Bronchial smooth muscle cell (primary cell): ENCODE measurements around the gene MFSD12. TPM values are rescaled to one million over a fixed set of nuclear protein-coding genes. Genes with fewer than 3 reads are reported as not detected.

Experiments
- total RNA-seq: library from RNA; depleted of rRNA; stranded (reverse); fragments of >200 nt; gene quantifications from 2 replicates; pipeline ENCODE4 v1.2.1, GENCODE V29; 2014

Gene MFSD12
- total RNA-seq: 57.7 and 87.0 TPM in 2 replicates

DNA sequence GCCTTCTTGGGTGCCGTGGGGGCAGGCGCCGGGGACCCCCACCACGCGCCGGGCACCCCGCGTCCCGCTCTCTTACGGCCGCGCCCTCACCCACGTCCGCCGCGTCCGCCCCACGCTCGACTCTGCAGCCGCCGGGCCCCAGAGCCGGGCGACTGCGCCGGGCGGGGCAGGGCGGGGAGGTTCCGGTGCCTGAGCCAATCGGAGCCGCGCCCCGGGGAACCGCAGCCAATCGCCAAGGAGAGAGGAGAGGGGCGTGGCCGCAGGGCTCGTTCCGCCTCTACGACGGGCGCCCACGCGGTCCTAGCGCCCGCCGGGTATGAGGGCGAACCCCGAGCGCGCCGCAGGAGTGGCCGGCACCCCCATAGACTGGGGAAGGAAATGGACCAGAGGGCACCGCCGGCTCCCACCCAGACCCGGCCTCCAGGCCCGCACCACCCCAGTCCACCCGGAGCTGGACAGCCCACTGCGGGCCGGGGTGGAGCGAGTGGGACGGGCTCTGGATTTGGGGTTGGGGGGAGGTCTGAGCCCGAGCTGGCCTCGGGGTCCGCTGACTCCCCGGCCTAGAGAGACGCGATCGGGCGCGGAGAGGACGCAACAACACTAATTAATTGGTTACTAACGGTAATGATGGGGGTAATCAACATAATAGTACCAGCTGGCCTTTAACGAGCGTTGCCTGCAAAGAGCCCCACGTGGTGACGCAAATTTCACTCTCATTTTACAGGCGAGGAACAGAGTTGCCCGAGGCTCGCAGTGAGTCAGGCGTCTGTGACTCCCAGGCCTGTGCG is at the start of gene MFSD12:
Gene MFSD12 (minus strand): TSS at position 126 of the 788 bp plus-strand sequence. CDS start 183 bp downstream, outside the sequence.

DNA sequence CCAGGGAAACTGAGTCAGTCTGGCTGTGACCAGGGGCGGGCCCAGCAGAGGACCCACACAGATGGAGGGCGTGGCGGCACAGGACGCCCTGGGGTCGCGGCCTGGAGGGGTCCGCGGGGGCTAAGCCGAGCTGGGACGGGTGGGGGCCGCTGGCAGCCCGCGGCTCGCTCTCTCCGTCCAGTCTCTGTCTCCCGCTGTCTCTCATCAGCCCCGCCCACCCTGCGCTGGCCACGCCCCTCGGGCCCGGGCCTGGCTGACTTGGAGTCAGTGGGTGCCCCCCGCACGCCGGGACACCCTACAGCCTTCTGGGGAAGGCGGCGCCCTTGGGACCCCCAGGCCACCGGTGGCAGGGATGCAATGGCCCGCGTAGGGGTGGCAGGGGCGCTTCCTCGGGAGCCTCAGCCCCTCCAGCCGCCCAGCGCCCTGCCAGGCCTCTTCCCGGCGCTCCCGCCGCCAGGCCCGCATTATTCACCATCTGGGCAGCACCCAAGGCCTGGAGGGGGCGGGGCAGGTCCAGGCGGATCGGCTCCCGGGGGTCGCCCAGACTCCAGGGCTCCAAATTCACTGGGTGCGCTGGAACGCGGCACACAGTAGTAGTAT is 49.4 kb upstream of the MFSD12 start, which contains the start of gene TBXA2R:
Gene TBXA2R (minus strand): TSS at position 186 of the 600 bp plus-strand sequence. CDS start 6,241 bp downstream, outside the sequence.

DNA sequence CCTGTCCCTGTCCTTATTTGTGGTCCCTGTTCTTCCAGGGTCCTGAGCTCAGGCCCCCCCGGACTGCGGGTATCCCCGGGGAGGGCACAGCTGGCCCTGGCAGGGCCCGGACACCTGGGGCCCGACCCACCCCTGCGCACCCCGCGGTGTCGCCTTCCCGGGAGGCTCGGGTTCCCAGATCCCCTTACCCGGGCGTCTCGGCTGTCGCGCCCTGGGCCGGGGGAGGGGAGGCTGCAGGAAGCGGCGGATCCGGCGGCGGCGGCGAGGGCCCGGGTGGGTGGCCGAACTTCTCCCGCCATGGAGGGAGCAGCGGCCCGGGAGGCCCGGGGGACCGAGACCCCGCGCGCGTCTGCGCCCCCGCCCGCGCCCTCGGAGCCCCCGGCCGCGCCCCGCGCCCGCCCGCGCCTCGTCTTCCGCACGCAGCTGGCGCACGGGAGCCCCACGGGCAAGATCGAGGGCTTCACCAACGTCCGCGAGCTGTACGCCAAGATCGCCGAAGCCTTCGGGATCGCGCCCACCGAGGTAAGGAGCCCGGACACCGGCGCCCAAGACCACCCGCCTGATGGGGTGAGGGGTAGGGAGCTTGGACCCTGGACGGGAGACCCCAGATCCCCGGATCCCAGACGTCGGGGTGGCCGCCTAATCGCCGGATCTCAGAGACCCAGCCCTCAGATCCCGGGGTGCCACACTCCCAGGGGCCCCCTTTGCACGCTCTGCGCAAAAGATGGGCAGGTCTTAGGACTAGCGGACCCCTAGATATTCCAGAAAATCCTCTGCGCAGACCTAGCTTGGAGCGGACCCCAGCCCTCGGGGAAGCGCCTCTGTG is 28.1 kb upstream of the MFSD12 start, which contains the start of gene GIPC3:
Gene GIPC3 (plus strand): TSS at position 178 of the 826 bp plus-strand sequence. CDS start 120 bp downstream, at position 298.

DNA sequence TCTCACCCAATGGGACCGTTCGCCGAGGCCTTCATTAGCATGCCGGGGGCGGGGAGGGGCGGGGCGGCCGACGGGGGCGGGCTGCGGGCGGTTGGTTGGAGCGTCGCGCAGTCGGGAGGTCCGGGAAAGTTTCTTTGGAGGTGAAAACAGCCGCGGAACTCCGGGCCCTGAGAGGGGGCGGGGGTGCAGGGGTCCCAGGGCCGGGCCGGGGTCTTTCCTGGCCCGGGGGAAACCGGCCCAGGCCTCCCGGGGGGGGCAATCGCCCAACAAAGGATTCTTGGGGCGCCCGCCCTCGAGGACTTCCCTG is 15.4 kb upstream of the MFSD12 start, which contains the start of gene HMG20B:
Gene HMG20B (plus strand): TSS at position 90 of the 307 bp plus-strand sequence. CDS start 366 bp downstream, outside the sequence.

DNA sequence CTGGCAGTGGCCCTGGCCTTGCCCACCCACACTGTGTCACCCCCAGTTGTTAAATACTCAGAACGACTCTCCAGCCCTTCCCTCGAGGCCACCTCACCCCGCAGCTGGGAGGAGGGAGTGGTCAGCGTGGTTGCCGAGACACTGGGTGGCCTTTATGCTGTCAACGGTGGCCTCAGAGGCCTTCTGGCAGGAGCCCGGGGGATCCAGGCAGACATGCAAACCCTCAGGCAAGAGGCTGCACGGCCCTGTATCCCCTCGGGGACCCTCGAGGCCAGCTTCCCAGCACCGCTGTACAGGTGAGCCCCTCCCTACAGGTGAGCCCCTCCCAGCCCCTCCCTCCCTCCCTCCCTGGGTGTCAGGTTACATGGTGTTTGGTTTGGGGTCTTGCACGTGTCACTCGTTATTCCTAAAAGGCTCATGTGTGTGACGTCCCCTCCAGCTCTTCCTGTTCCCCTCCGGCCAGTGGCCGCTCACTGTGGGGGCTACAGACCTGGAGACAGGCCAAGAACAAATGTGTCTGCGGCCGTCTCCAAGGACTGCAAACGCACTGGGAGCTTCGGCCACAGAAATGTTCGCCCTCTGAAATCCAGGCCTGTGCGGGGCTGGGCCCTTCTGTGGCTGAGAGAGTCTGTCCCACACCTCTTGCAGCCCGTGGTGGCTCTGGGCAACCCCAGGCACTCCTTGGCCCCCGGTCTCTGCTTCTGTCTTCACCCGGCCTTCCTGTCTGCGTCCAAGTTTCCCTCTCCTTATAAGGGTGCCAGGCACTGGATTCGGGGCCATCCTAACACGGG is 18.2 kb downstream of the MFSD12 start, which contains the start of gene TEKTIP1:
Gene TEKTIP1 (plus strand): TSS at position 210 of the 791 bp plus-strand sequence. CDS start 4 bp downstream, at position 214.

DNA sequence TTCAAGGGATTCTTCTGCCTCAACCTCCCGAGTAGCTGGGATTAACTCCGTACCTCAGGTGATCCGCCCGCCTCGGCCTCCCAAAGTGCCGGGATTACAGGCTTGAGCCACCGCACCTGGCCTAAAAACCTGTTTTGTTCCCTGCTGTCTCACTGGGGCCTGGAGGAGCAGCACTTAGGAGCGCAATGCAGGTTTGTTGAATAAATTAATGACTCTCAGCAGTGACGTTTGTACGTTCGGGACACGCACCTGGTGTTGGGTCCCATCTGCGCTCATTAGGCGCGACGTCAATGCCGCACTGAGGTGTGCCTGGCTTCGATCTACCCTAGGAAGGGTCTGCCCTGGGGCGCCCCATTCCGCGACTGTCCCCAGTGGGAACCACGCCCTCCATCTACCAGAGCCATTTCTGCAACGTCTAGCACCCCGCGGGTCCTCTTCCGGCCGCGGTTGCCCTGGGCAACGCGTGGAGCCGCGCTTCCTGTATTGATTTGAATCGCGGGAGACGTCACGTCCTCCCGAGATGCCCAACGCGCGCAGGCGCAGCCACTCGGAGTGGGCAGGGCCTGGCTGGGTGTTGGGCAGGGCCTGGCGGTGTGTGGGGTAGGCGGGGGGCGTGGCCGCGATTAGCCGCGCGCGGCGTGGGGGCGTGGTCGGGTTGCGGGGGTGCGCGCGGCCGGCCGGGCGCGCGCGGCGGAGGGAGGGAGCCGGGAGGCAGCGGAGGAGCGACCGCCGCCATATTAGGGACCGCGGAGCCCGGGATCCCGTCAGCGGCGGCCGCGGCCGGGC is 51.6 kb downstream of the MFSD12 start, which contains the start of gene FZR1:
Gene FZR1 (plus strand): TSS at position 714 of the 786 bp plus-strand sequence. CDS start 16,679 bp downstream, outside the sequence.

DNA sequence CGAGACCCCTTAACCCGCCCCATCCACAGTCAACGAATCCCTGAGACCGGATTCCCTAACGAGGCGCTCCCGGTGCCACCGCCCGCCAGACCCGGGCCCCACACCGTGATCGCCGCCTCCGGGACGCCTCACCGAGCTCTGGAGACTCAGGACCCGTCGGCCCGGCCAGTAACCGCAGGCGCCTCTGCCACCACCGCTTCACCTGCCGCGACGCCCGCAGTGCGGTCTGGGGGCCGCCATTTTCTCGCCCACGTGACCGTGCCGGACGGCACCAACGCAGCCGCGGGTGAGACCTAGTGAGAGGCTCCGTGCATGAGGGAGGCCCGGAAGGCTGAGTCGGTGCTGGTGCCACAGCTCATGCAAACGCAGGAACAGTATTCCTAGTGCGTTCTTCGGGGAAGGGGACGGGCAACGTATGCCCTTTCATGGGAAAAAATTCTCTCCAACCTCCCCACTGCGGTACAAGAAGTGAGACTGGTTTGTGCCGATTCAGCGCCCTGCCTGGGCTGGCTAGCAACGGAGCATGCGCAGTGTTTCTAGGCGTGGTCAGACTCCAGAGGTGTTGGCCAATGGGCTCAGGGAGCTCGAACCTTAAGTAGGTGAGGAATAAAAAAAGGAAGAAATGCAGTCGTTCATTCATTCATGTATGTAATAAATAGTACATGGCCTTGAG is 56.8 kb downstream of the MFSD12 start, which contains the start of gene DOHH:
Gene DOHH (minus strand): TSS at position 246 of the 673 bp plus-strand sequence. CDS start 3,860 bp downstream, outside the sequence.

Other genes with a start within 250 kb of the MFSD12 start
- 40.7 and 70.5 TPM in 2 replicates for gene NFIC, start 191.0 kb downstream of the MFSD12 start, total RNA-seq
- gene SMIM24, start 77.1 kb downstream of the MFSD12 start, total RNA-seq: not detected in 2 replicates
- gene SMIM44, start 74.1 kb downstream of the MFSD12 start, total RNA-seq: not detected in 2 replicates
- 7.7 and 7.9 TPM in 2 replicates for gene DOHH, start 56.9 kb downstream of the MFSD12 start, total RNA-seq
- gene FZR1, start 51.3 kb downstream of the MFSD12 start, total RNA-seq: 34.8 and 41.0 TPM in 2 replicates
- not detected in 2 replicates for gene TEKTIP1, start 18.4 kb downstream of the MFSD12 start, total RNA-seq
- gene HMG20B, start 15.4 kb upstream of the MFSD12 start, total RNA-seq: 67.4 and 88.1 TPM in 2 replicates
- gene GIPC3, start 27.9 kb upstream of the MFSD12 start, total RNA-seq: 0.09 TPM in 1 of 2 replicates, not detected in the other
- 1.1 and 1.5 TPM in 2 replicates for gene TBXA2R, start 49.3 kb upstream of the MFSD12 start, total RNA-seq
- 23.8 and 30.3 TPM in 2 replicates for gene CACTIN, start 69.2 kb upstream of the MFSD12 start, total RNA-seq
- gene PIP5K1C, start 142.9 kb upstream of the MFSD12 start, total RNA-seq: 20.3 and 33.6 TPM in 2 replicates
- gene TJP3, start 150.8 kb upstream of the MFSD12 start, total RNA-seq: under 0.01 TPM in 1 of 2 replicates, not detected in the other
- 12.1 and 12.5 TPM in 2 replicates for gene APBA3, start 204.1 kb upstream of the MFSD12 start, total RNA-seq
- 16.6 and 54.7 TPM in 2 replicates for gene MRPL54, start 205.1 kb upstream of the MFSD12 start, total RNA-seq
- gene RAX2, start 214.6 kb upstream of the MFSD12 start, total RNA-seq: not detected in 2 replicates
- 0.16 TPM in 1 of 2 replicates, not detected in the other for gene MATK, start 228.8 kb upstream of the MFSD12 start, total RNA-seq